Esophagus muscularis mucosa (tissue), 4 donors: Measurements from ENCODE around the gene F8A3. TPM values are rescaled to one million over a fixed set of nuclear protein-coding genes. Genes with fewer than 3 reads are reported as not detected.

Source experiments
- DNase-seq: peaks from one replicate; pipeline ENCODE4 v3.0.0-alpha.2; 2017; ENCODE audit errors: extremely low spot score
- H3K27ac ChIP-seq, 4 donors: fragments of 200-600 bp; sonication (generic); replicated peaks in 1 of 4; 1 replicate in 3 of 4; 2 replicates in 1 of 4; pipeline ENCODE4 v1.5.1; 2016 to 2019; ENCODE audit warnings: mild to moderate bottlenecking in 1 of 4
- H3K27me3 ChIP-seq, 4 donors: fragments of 200-600 bp; sonication (generic); one replicate each; pipeline versions ENCODE4 v1.5.1 to v1.6.0; 2016 to 2019
- H3K36me3 ChIP-seq, 4 donors: fragments of 200-600 bp; sonication (generic); one replicate each; pipeline ENCODE4 v1.5.1; 2016 to 2019
- H3K4me1 ChIP-seq, 4 donors: fragments of 200-600 bp; sonication (generic); one replicate each; pipeline ENCODE4 v1.5.1; 2016 to 2019
- H3K4me3 ChIP-seq, 4 donors: fragments of 200-600 bp; sonication (generic); 1 replicate in 2 of 4; 2 replicates in 2 of 4; pipeline ENCODE4 v1.5.1; 2016 to 2019; ENCODE audit warnings: mild to moderate bottlenecking in 4 of 4, moderate library complexity in 1 of 4
- H3K9me3 ChIP-seq, 4 donors: fragments of 200-600 bp; sonication (generic); 1 replicate in 3 of 4; 2 replicates in 1 of 4; pipeline ENCODE4 v1.5.1; 2016 to 2019
- CTCF ChIP-seq, 3 experiments: fragments of 200-600 bp in 2 of 3; fragments of 450-650 bp in 1 of 3; sonication (generic) in 2 of 3; IDR thresholded peaks; one replicate each; pipeline ENCODE4 v1.5.1; 2017 to 2019; ENCODE audit warnings: antibody characterized with exemption in 3 of 3, mild to moderate bottlenecking in 2 of 3, moderate library complexity in 1 of 3
- EP300 ChIP-seq: sonication (generic); formaldehyde crosslinking; IDR thresholded peaks from one replicate; pipeline ENCODE4 v1.6.1; 2017; ENCODE audit warnings: antibody characterized with exemption
- POLR2A ChIP-seq: fragments of 450-650 bp; IDR thresholded peaks from one replicate; pipeline ENCODE4 v1.6.1; 2017; ENCODE audit warnings: antibody characterized with exemption, moderate library complexity, mild to moderate bottlenecking, low read depth
- POLR2AphosphoS5 ChIP-seq, 2 donors: sonication (generic); formaldehyde crosslinking; IDR thresholded peaks; one replicate each; pipeline ENCODE4 v1.6.1; 2017; ENCODE audit warnings: antibody characterized with exemption in 2 of 2
- WGBS: methylation state at CpG from one replicate; pipeline ENCODE4 v1.1.5; 2018; 5-methylcytosine and 5-hydroxymethylcytosine counted together
- intact Hi-C: fragments of 100-400 bp; cut with DNase I; formaldehyde crosslinking; loops from one replicate; pipeline ENCODE4 v1.15.1; 2023
- small RNA-seq, 3 donors: library from RNA; depleted of rRNA; stranded (forward); fragments of <200 nt; gene quantifications; one replicate each; pipeline ENCODE3, GENCODE V24; 2016
- total RNA-seq, 4 donors: library from RNA; depleted of rRNA; stranded (reverse); fragments of >200 nt; gene quantifications; one replicate each; pipeline versions ENCODE4 v1.1.0 to v1.2.1, GENCODE V29; 2016

Gene F8A3
- total RNA-seq, 4 donors from 2014 or later: 6.6 to 25.3 (median 16.9) TPM

GRCh38 chrX:155441097-155441496 lies 17.3 kb downstream of the F8A3 start:
- TF ChIP-seq POLR2A (no peak), POLR2AphosphoS5 (IDR thresholded peaks at IDR 0.05) (no peak), EP300 (no peak), CTCF (IDR thresholded peaks at IDR 0.05) (no peak)
- no peak overlapping the region for H3K4me3 ChIP-seq
- no peaks in the 10 kb centered on the region for H3K4me1 ChIP-seq
- intact Hi-C loops: no loop called here
- no peaks in the 10 kb centered on the region for H3K36me3 ChIP-seq
- H3K27me3 ChIP-seq: no peaks in the 10 kb centered on the region
- H3K27ac ChIP-seq: no peak overlapping the region
- no peak for DNase-seq
- H3K9me3 ChIP-seq: no peaks in the 10 kb centered on the region

- intact Hi-C loops: no loop called here
- TF ChIP-seq POLR2A (no peak), CTCF (IDR thresholded peaks at IDR 0.05) (no peak), POLR2AphosphoS5 (IDR thresholded peaks at IDR 0.05) (no peak), EP300 (no peak)
- H3K4me3 ChIP-seq: no peak overlapping the region
- 100% methylated on average over 1 of the region's 2 CpGs for WGBS
- no peak overlapping the region for H3K27ac ChIP-seq
- no peak for DNase-seq
- no peaks in the 10 kb centered on the region for H3K27me3 ChIP-seq
- H3K9me3 ChIP-seq: no peaks in the 10 kb centered on the region
- no peaks in the 10 kb centered on the region for H3K36me3 ChIP-seq
- H3K4me1 ChIP-seq: no peaks in the 10 kb centered on the region
Measured at GRCh38 chrX:155435744-155436112, 22.7 kb downstream of the F8A3 start.

GRCh38 chrX:155434906-155435743 lies 23.3 kb downstream of the F8A3 start:
- intact Hi-C loops: no loop called here
- TF ChIP-seq EP300 (no peak), POLR2A (no peak), POLR2AphosphoS5 (IDR thresholded peaks at IDR 0.05) (no peak), CTCF (IDR thresholded peaks at IDR 0.05) (no peak)
- no peak overlapping the region for H3K4me3 ChIP-seq
- H3K4me1 ChIP-seq: no peaks in the 10 kb centered on the region
- WGBS: 64% methylated on average over 8 of the region's 9 CpGs
- no peak for DNase-seq
- H3K9me3 ChIP-seq: no peaks in the 10 kb centered on the region
- H3K27me3 ChIP-seq: no peaks in the 10 kb centered on the region
- no peaks in the 10 kb centered on the region for H3K36me3 ChIP-seq
- H3K27ac ChIP-seq: no peak overlapping the region

- Histone ChIP-seq H3K27ac (no peak overlapping the region), H3K4me3 (no peak overlapping the region), H3K4me1 (no peaks in the 10 kb centered on the region), H3K36me3 (no peaks in the 10 kb centered on the region), H3K27me3 (no peaks in the 10 kb centered on the region), H3K9me3 (no peaks in the 10 kb centered on the region)
- no peak for DNase-seq
- intact Hi-C loops: no loop called here
- TF ChIP-seq CTCF (IDR thresholded peaks at IDR 0.05): no peak
- TF ChIP-seq POLR2A: no peak
- no peak for TF ChIP-seq EP300
- WGBS: 33% methylated on average over 1 of the region's 1 CpG
Measured at GRCh38 chrX:155417769-155418168, 40.7 kb downstream of the F8A3 start.

Small RNAs within 50 kb of the gene (small RNA-seq; reads per million reads assigned to genes)
- 0 reads per million in 3 donors for gene MIR1184-3

Other genes starting within 250 kb of the F8A3 start
- 10 to 100 TPM; 26.5 to 41.5 (median 37.7) TPM for gene VBP1, start 242.2 kb downstream of the F8A3 start, total RNA-seq
- under 1 TPM in 3 of 4 donors, not detected in 1; 0.50 to 0.98 (median 0.84) TPM for gene RAB39B, start 194.1 kb downstream of the F8A3 start, total RNA-seq
- 10 to 100 TPM; 12.0 to 17.1 (median 12.8) TPM for gene CLIC2, start 124.0 kb downstream of the F8A3 start, total RNA-seq
- not detected for gene F8A2, start 76.5 kb downstream of the F8A3 start, total RNA-seq
- 1 to 10 TPM in 2 of 4 donors, under 1 TPM in 2; 0.50 to 1.7 (median 0.96) TPM for gene SPRY3, start 154.0 kb upstream of the F8A3 start, total RNA-seq
- gene TMLHE, start 154.3 kb upstream of the F8A3 start, total RNA-seq: 10 to 100 TPM; 13.6 to 21.4 (median 15.6) TPM